DMS 273 (cell line): Measurements from ENCODE around the gene SETBP1.

Experiments
- DNase-seq: peaks from one replicate; lab custom pipeline; 2025; ENCODE audit not compliant: unreplicated experiment; lab: John Stamatoyannopoulos, UW

Gene SETBP1

GRCh38 chr18:44680273-44681075 lies at the start of gene SETBP1:
SETBP1 (plus strand) TSS chr18:44680888; CDS start chr18:44701347, 20,459 bp downstream.
- DNase-seq: peak; percentile 95

GRCh38 chr18:44632469-44633145 lies 48.1 kb upstream of the SETBP1 start:
- no peak for DNase-seq

- no peak for DNase-seq
These were observed 45.1 kb upstream of the SETBP1 start for GRCh38 chr18:44635546-44635945.

- no peak for DNase-seq
These were observed 44.4 kb upstream of the SETBP1 start for GRCh38 chr18:44636241-44636640.

GRCh38 chr18:44637210-44638033 lies 43.3 kb upstream of the SETBP1 start:
- DNase-seq: no peak

- no peak for DNase-seq
These were observed 42.6 kb upstream of the SETBP1 start for GRCh38 chr18:44638034-44638540.

GRCh38 chr18:44638811-44639210 lies 41.9 kb upstream of the SETBP1 start:
- no peak for DNase-seq

GRCh38 chr18:44643004-44643403 lies 37.7 kb upstream of the SETBP1 start:
- no peak for DNase-seq

- DNase-seq: no peak
These were observed 29.2 kb upstream of the SETBP1 start for GRCh38 chr18:44651478-44651877.

GRCh38 chr18:44651918-44652572 lies 28.6 kb upstream of the SETBP1 start:
- DNase-seq: no peak

GRCh38 chr18:44652722-44653121 lies 28.0 kb upstream of the SETBP1 start:
- no peak for DNase-seq

- no peak for DNase-seq
These were observed 26.1 kb upstream of the SETBP1 start for GRCh38 chr18:44654573-44654972.

- DNase-seq: no peak
These were observed 25.3 kb upstream of the SETBP1 start for GRCh38 chr18:44655435-44655834.

- no peak for DNase-seq
These were observed 20.9 kb upstream of the SETBP1 start for GRCh38 chr18:44659771-44660170.

GRCh38 chr18:44668270-44668975 lies 12.3 kb upstream of the SETBP1 start:
- no peak for DNase-seq

- no peak for DNase-seq
These were observed 8.8 kb upstream of the SETBP1 start for GRCh38 chr18:44671914-44672313.

- DNase-seq: no peak
These were observed 8.2 kb upstream of the SETBP1 start for GRCh38 chr18:44672506-44672905.

- peak; percentile 34 for DNase-seq
These were observed 7.3 kb upstream of the SETBP1 start for GRCh38 chr18:44673256-44673880.

- DNase-seq: no peak
These were observed 2.8 kb upstream of the SETBP1 start for GRCh38 chr18:44677933-44678332.

- no peak for DNase-seq
These were observed 2.0 kb upstream of the SETBP1 start for GRCh38 chr18:44678725-44679055.
